Neural progenitor cell (in vitro differentiated cells): ENCODE measurements around the gene MAST2. TPM values are rescaled to one million over a fixed set of nuclear protein-coding genes. Genes with fewer than 3 reads are reported as not detected.

ENCODE experiments used
- DNase-seq: peaks from one replicate; pipeline ENCODE4 v3.0.0-alpha.2; 2016; ENCODE audit warnings: low spot score
- H2AFZ ChIP-seq: fragments of 200-600 bp; sonication (generic); replicated peaks from 2 replicates; pipeline ENCODE4 v1.6.1; 2016; ENCODE audit warnings: antibody characterized with exemption
- H3F3A ChIP-seq: fragments of 200-600 bp; sonication (generic); 2 replicates; pipeline ENCODE4 v1.6.1; 2016; ENCODE audit warnings: antibody characterized with exemption, low read depth
- H3K27ac ChIP-seq: fragments of 200-600 bp; sonication (generic); 2 replicates; pipeline ENCODE4 v1.5.1; 2016; ENCODE audit warnings: mild to moderate bottlenecking
- H3K27me3 ChIP-seq: fragments of 200-600 bp; sonication (generic); 2 replicates; pipeline ENCODE4 v1.6.1; 2016; ENCODE audit warnings: mild to moderate bottlenecking, moderate library complexity
- H3K36me3 ChIP-seq: fragments of 200-600 bp; sonication (generic); 2 replicates; pipeline ENCODE4 v1.5.1; 2016
- H3K4me1 ChIP-seq: fragments of 200-600 bp; sonication (generic); 2 replicates; pipeline ENCODE4 v1.6.1; 2016; ENCODE audit warnings: mixed run types
- H3K4me2 ChIP-seq: fragments of 200-600 bp; sonication (generic); 2 replicates; pipeline ENCODE4 v1.6.1; 2016
- H3K4me3 ChIP-seq: fragments of 200-600 bp; sonication (generic); 2 replicates; pipeline ENCODE4 v1.5.1; 2016
- H3K79me2 ChIP-seq: fragments of 200-600 bp; sonication (generic); 2 replicates; pipeline ENCODE4 v1.6.1; 2016; ENCODE audit warnings: low read depth
- H3K9ac ChIP-seq: fragments of 200-600 bp; sonication (generic); 2 replicates; pipeline ENCODE4 v1.6.1; 2016
- H3K9me3 ChIP-seq: fragments of 200-600 bp; sonication (generic); 2 replicates; pipeline ENCODE4 v1.5.1; 2016; ENCODE audit warnings: low read depth
- H4K20me1 ChIP-seq: fragments of 200-600 bp; sonication (generic); 2 replicates; pipeline ENCODE4 v1.6.1; 2016; ENCODE audit warnings: low read depth
- H3K27ac Mint-ChIP-seq: 3 replicates; pipeline ENCODE4 v1.8.0; 2021; ENCODE audit warnings: mixed read lengths
- H3K27me3 Mint-ChIP-seq: 2 replicates; pipeline ENCODE4 v1.8.0; 2022; ENCODE audit warnings: low read depth, mild to moderate bottlenecking, inconsistent platforms, moderate library complexity, mixed read lengths; ENCODE audit not compliant: insufficient read depth
- H3K36me3 Mint-ChIP-seq: 3 replicates; pipeline ENCODE4 v1.8.0; 2021; ENCODE audit warnings: mixed read lengths
- H3K4me1 Mint-ChIP-seq: 3 replicates; pipeline ENCODE4 v1.8.0; 2021; ENCODE audit warnings: mixed read lengths
- H3K4me3 Mint-ChIP-seq: 3 replicates; pipeline ENCODE4 v1.8.0; 2021; ENCODE audit warnings: mild to moderate bottlenecking, moderate library complexity, mixed read lengths
- H3K9me3 Mint-ChIP-seq: 3 replicates; pipeline ENCODE4 v1.8.0; 2020; ENCODE audit warnings: mixed read lengths
- CTCF ChIP-seq: fragments of 200-600 bp; sonication (generic); IDR thresholded peaks from 2 replicates; pipeline ENCODE4 v1.5.1; 2017; ENCODE audit warnings: antibody characterized with exemption, mild to moderate bottlenecking
- EZH2 ChIP-seq: fragments of 200-600 bp; sonication (generic); IDR thresholded peaks from 2 replicates; pipeline ENCODE4 v1.6.1; 2017; ENCODE audit warnings: antibody characterized with exemption, mild to moderate bottlenecking, moderate library complexity
- EZH2phosphoT487 ChIP-seq: fragments of 200-600 bp; sonication (generic); IDR thresholded peaks from 2 replicates; pipeline ENCODE4 v1.6.1; 2017; ENCODE audit warnings: antibody characterized with exemption
- total RNA-seq: library from RNA; depleted of rRNA; stranded (reverse); fragments of >200 nt; gene quantifications from 2 replicates; pipeline ENCODE4 v1.2.3, GENCODE V29; 2015; ENCODE audit warnings: low replicate concordance

The MAST2 gene
- total RNA-seq, 1 donor from 2014 or later: 5.5 TPM

GRCh38 chr1:45953934-45954847 lies 150.8 kb downstream of the MAST2 start:
- Histone ChIP-seq H3F3A (peaks cover 11% of the 10 kb centered on the region), H3K4me3 (no peak overlapping the region), H3K9ac (no peak overlapping the region), H3K9me3 (no peaks in the 10 kb centered on the region), H3K4me1 (peaks cover 19% of the 10 kb centered on the region), H2AFZ (no peak overlapping the region), H3K27me3 (no peaks in the 10 kb centered on the region), H3K4me2 (peak overlapping the region; percentile 56), H3K79me2 (no peaks in the 10 kb centered on the region), H3K36me3 (no peaks in the 10 kb centered on the region), H3K27ac (no peak overlapping the region), H4K20me1 (peaks cover 4% of the 10 kb centered on the region)
- Mint-ChIP-seq H3K9me3 (peaks cover under 1% of the 10 kb centered on the region), H3K4me3 (peak overlapping the region; percentile 2), H3K36me3 (peaks cover under 1% of the 10 kb centered on the region), H3K27ac (no peak overlapping the region), H3K27me3 (no peaks in the 10 kb centered on the region), H3K4me1 (peaks cover 17% of the 10 kb centered on the region)
- no peak for TF ChIP-seq EZH2phosphoT487
- TF ChIP-seq EZH2: no peak
- TF ChIP-seq CTCF: no peak
- DNase-seq: peak; percentile 69

GRCh38 chr1:45957684-45958083 lies 154.3 kb downstream of the MAST2 start:
- no peaks in the 10 kb centered on the region for H3K27me3 ChIP-seq
- no peak overlapping the region for H3K4me2 ChIP-seq
- no peak overlapping the region for H3K9ac ChIP-seq
- no peak for DNase-seq
- Mint-ChIP-seq H3K36me3 (peaks cover 13% of the 10 kb centered on the region), H3K4me3 (no peak overlapping the region), H3K9me3 (no peaks in the 10 kb centered on the region), H3K27ac (no peak overlapping the region), H3K27me3 (no peaks in the 10 kb centered on the region), H3K4me1 (peaks cover 17% of the 10 kb centered on the region)
- H3F3A ChIP-seq: peaks cover 11% of the 10 kb centered on the region
- no peak overlapping the region for H2AFZ ChIP-seq
- H3K79me2 ChIP-seq: no peaks in the 10 kb centered on the region
- H3K4me3 ChIP-seq: no peak overlapping the region
- peaks cover 4% of the 10 kb centered on the region for H4K20me1 ChIP-seq
- no peak overlapping the region for H3K27ac ChIP-seq
- H3K9me3 ChIP-seq: no peaks in the 10 kb centered on the region
- no peak for TF ChIP-seq EZH2
- no peak for TF ChIP-seq CTCF
- TF ChIP-seq EZH2phosphoT487: no peak
- no peaks in the 10 kb centered on the region for H3K36me3 ChIP-seq
- peaks cover 19% of the 10 kb centered on the region for H3K4me1 ChIP-seq

GRCh38 chr1:45958317-45958716 lies 154.9 kb downstream of the MAST2 start:
- H3K9me3 ChIP-seq: no peaks in the 10 kb centered on the region
- H3K36me3 ChIP-seq: no peaks in the 10 kb centered on the region
- no peaks in the 10 kb centered on the region for H3K79me2 ChIP-seq
- H3F3A ChIP-seq: peaks cover 8% of the 10 kb centered on the region
- Mint-ChIP-seq H3K36me3 (peaks cover 16% of the 10 kb centered on the region), H3K27ac (no peak overlapping the region), H3K4me1 (peaks cover 16% of the 10 kb centered on the region), H3K27me3 (no peaks in the 10 kb centered on the region), H3K9me3 (peaks cover 4% of the 10 kb centered on the region), H3K4me3 (no peak overlapping the region)
- no peak overlapping the region for H3K9ac ChIP-seq
- no peaks in the 10 kb centered on the region for H3K27me3 ChIP-seq
- H3K4me3 ChIP-seq: no peak overlapping the region
- no peak overlapping the region for H2AFZ ChIP-seq
- TF ChIP-seq CTCF: no peak
- no peak for TF ChIP-seq EZH2phosphoT487
- TF ChIP-seq EZH2: no peak
- peaks cover 16% of the 10 kb centered on the region for H3K4me1 ChIP-seq
- no peak for DNase-seq
- no peak overlapping the region for H3K4me2 ChIP-seq
- H3K27ac ChIP-seq: no peak overlapping the region
- peaks cover 2% of the 10 kb centered on the region for H4K20me1 ChIP-seq
